Stomach (tissue), 4 donors: ENCODE results near the gene UBA1.

ENCODE experiments used
- POLR2A ChIP-seq, 4 donors: fragments of 450-650 bp; IDR thresholded peaks; one replicate each; pipeline ENCODE4 v1.6.1; 2016; ENCODE audit warnings: antibody characterized with exemption in 4 of 4, control low read depth in 2 of 4, mild to moderate bottlenecking in 1 of 4, moderate library complexity in 1 of 4
- POLR2AphosphoS5 ChIP-seq, 3 donors: sonication (generic); formaldehyde crosslinking; IDR thresholded peaks; one replicate each; pipeline ENCODE4 v1.6.1; 2016; ENCODE audit warnings: antibody characterized with exemption in 3 of 3
- TF ChIP-seq, protein P1 (sequence below), 7 experiments: fragments of 450-650 bp in 4 of 7; fragments of 200-600 bp in 3 of 7; sonication (generic) in 3 of 7; IDR thresholded peaks; one replicate each; pipeline ENCODE4 v1.5.1; 2016 to 2019; ENCODE audit warnings: antibody characterized with exemption in 7 of 7, control low read depth in 2 of 7, mild to moderate bottlenecking in 1 of 7

DNA sequence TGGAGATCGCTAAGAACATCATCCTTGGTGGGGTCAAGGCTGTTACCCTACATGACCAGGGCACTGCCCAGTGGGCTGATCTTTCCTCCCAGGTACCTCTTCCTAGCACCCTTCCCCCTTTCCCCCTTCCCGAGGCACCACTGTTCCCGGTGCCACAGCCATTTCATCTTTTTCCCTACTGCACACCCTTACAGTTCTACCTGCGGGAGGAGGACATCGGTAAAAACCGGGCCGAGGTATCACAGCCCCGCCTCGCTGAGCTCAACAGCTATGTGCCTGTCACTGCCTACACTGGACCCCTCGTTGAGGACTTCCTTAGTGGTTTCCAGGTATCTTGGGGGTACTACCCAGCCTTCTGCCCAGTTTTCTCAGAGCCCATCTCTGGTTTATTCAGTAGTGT lies 5.7 kb downstream of the UBA1 start:
- TF ChIP-seq, protein P1, sequence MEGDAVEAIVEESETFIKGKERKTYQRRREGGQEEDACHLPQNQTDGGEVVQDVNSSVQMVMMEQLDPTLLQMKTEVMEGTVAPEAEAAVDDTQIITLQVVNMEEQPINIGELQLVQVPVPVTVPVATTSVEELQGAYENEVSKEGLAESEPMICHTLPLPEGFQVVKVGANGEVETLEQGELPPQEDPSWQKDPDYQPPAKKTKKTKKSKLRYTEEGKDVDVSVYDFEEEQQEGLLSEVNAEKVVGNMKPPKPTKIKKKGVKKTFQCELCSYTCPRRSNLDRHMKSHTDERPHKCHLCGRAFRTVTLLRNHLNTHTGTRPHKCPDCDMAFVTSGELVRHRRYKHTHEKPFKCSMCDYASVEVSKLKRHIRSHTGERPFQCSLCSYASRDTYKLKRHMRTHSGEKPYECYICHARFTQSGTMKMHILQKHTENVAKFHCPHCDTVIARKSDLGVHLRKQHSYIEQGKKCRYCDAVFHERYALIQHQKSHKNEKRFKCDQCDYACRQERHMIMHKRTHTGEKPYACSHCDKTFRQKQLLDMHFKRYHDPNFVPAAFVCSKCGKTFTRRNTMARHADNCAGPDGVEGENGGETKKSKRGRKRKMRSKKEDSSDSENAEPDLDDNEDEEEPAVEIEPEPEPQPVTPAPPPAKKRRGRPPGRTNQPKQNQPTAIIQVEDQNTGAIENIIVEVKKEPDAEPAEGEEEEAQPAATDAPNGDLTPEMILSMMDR (IDR thresholded peaks at IDR 0.05): no peak
- TF ChIP-seq POLR2A (IDR thresholded peaks at IDR 0.05) (no peak), POLR2AphosphoS5 (IDR thresholded peaks at IDR 0.05) (no peak)
